Measurements from ENCODE around the gene PCLAF. TPM values are rescaled to one million over a fixed set of nuclear protein-coding genes. Genes with fewer than 3 reads are reported as not detected.

PCLAF gene
- total RNA-seq, 1 experiment from 2014 or later, result 93.5 TPM

DNA sequence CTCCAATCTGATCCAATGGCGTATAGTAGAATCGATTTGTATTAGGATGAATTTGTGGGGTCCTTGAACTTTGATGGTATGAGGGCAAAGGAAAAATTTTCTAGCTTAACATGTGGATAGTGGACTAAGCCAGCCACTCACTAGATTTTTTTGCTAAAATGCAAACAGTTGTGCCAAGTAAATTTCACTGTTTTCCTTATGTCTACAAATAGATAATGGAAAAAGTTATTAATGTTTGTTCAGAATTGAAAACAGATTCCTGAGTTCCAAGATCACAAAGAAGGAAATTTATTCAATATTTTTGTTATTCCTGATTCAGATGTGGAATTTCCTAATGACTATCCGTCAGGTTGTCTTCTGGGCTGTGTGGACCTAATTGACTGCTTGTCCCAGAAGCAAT is 44.0 kb upstream of the PCLAF start:
- TF ChIP-seq, protein P1, sequence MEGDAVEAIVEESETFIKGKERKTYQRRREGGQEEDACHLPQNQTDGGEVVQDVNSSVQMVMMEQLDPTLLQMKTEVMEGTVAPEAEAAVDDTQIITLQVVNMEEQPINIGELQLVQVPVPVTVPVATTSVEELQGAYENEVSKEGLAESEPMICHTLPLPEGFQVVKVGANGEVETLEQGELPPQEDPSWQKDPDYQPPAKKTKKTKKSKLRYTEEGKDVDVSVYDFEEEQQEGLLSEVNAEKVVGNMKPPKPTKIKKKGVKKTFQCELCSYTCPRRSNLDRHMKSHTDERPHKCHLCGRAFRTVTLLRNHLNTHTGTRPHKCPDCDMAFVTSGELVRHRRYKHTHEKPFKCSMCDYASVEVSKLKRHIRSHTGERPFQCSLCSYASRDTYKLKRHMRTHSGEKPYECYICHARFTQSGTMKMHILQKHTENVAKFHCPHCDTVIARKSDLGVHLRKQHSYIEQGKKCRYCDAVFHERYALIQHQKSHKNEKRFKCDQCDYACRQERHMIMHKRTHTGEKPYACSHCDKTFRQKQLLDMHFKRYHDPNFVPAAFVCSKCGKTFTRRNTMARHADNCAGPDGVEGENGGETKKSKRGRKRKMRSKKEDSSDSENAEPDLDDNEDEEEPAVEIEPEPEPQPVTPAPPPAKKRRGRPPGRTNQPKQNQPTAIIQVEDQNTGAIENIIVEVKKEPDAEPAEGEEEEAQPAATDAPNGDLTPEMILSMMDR (IDR thresholded peaks at IDR 0.05 in 2 of 3, conservative IDR thresholded peaks at IDR 0.05 in 1 of 3; ENCODE audit: borderline replicate concordance in 1 of 3, insufficient read depth in 1 of 3, low read depth in 2 of 3, low read length in 2 of 3), result no peak
- TF ChIP-seq JUND (IDR thresholded peaks at IDR 0.05), result no peak
- TF ChIP-seq, protein P2, sequence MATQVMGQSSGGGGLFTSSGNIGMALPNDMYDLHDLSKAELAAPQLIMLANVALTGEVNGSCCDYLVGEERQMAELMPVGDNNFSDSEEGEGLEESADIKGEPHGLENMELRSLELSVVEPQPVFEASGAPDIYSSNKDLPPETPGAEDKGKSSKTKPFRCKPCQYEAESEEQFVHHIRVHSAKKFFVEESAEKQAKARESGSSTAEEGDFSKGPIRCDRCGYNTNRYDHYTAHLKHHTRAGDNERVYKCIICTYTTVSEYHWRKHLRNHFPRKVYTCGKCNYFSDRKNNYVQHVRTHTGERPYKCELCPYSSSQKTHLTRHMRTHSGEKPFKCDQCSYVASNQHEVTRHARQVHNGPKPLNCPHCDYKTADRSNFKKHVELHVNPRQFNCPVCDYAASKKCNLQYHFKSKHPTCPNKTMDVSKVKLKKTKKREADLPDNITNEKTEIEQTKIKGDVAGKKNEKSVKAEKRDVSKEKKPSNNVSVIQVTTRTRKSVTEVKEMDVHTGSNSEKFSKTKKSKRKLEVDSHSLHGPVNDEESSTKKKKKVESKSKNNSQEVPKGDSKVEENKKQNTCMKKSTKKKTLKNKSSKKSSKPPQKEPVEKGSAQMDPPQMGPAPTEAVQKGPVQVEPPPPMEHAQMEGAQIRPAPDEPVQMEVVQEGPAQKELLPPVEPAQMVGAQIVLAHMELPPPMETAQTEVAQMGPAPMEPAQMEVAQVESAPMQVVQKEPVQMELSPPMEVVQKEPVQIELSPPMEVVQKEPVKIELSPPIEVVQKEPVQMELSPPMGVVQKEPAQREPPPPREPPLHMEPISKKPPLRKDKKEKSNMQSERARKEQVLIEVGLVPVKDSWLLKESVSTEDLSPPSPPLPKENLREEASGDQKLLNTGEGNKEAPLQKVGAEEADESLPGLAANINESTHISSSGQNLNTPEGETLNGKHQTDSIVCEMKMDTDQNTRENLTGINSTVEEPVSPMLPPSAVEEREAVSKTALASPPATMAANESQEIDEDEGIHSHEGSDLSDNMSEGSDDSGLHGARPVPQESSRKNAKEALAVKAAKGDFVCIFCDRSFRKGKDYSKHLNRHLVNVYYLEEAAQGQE (IDR thresholded peaks at IDR 0.05; ENCODE audit: low read depth), result no peak
- no peak for TF ChIP-seq EGR1 (IDR thresholded peaks at IDR 0.05; ENCODE audit: low read depth)
- TF ChIP-seq ZFX (IDR thresholded peaks at IDR 0.05), result no peak
- intact Hi-C loops (cut with micrococcal nuclease), result loop anchor here (5.0 kb wide), 1 partner anchor 302 kb away; no protein-coding TSS in a partner anchor
- POLR2A ChIA-PET, result no interaction called here

More for the DNA sequence above, 44.0 kb upstream of the PCLAF start:
- Histone ChIP-seq H3K27ac (ENCODE audit: low read depth, low read length) (no peak overlapping the region), H2AFZ (ENCODE audit: low read depth, low read length, poor library complexity, severe bottlenecking) (no peak overlapping the region), H3K27me3 (ENCODE audit: insufficient read depth, low read length) (no peaks in the 10 kb centered on the region), H3K9ac (ENCODE audit: low read length) (no peak overlapping the region), H3K79me2 (ENCODE audit: insufficient read depth, low read length) (no peaks in the 10 kb centered on the region), H4K20me1 (ENCODE audit: insufficient read depth) (no peaks in the 10 kb centered on the region), H3K4me2 (ENCODE audit: low read length) (no peak overlapping the region), H3K4me1 (ENCODE audit: control insufficient read depth in 1 of 2, insufficient read depth in 2 of 2, low read length in 2 of 2) (no peaks in the 10 kb centered on the region; a peak in 1 of 4 replicates), H3K4me3 (replicated peaks in 1 of 2; ENCODE audit: low read depth in 1 of 2, low read length in 2 of 2) (no peak overlapping the region), H3K9me3 (ENCODE audit: control insufficient read depth in 1 of 2, insufficient read depth in 1 of 2, low read depth in 1 of 2, low read length in 2 of 2) (no peaks in the 10 kb centered on the region), H3K9me2 (ENCODE audit: insufficient read depth) (no peaks in the 10 kb centered on the region), H3K36me3 (ENCODE audit: control insufficient read depth in 1 of 2, insufficient read depth in 2 of 2, low read length in 2 of 2) (peaks cover 3 to 6% of the 10 kb centered on the region in 2 experiments; a peak in 2 of 4 replicates)
- BruUV-seq (replicated peaks), result no TSS peak
- ChIA-PET CTCF (interaction anchor here (0.9 to 1.5 kb wide), 3 partner anchors 228 to 303 kb away, joined by 3 read pairs; no protein-coding TSS in a partner anchor), RAD21 (ENCODE audit: low non-redundant PET in 1 of 2, low total read pairs in 2 of 2, uncharacterized antibody in 2 of 2, unreplicated experiment in 2 of 2) (no interaction called here)
- ATAC-seq (no peak), DNase-seq (ENCODE audit: low read depth, low spot score) (no peak)
